SH-SY5Y (cell line): ENCODE data around the gene MTG2.

Experiments
- GATA2 ChIP-seq: IDR thresholded peaks from 2 replicates; pipeline ENCODE4 v1.6.1; 2011; ENCODE audit warnings: mild to moderate bottlenecking, low read depth, low read length
- GATA3 ChIP-seq: IDR thresholded peaks from 2 replicates; pipeline ENCODE4 v1.6.1; 2011; ENCODE audit warnings: low read depth, mild to moderate bottlenecking, low read length, moderate library complexity

- TF ChIP-seq GATA2 (no peak), GATA3 (no peak)
Observed at GRCh38 chr20:62134735-62135231, 48.0 kb upstream of the MTG2 start.
